HepG2 (cell line): ENCODE results near the gene SMURF1. TPM values are rescaled to one million over a fixed set of nuclear protein-coding genes. Genes with fewer than 3 reads are reported as not detected.
"Not testable (repeated sequence)": the region's sequence is repeated elsewhere in the genome, so short reads cannot be mapped to it uniquely, and the experiment has no call there.

Experiments
- ATAC-seq: fragments of 200-7000 bp; cut with Tn5 transposase; 3 replicates; pipeline ENCODE4 v1.9.1; 2020; ENCODE audit warnings: mild to moderate bottlenecking, moderate library complexity
- BruUV-seq: library from RNA; stranded (reverse); fragments of 400-500 nt; replicated peaks from 2 replicates; lab custom pipeline; 2021; lab: Mats Ljungman, UMichigan
- CTCF ChIA-PET: fragments of 300-600 bp; formaldehyde crosslinking; extraction: SDS; loops from one replicate; lab custom pipeline; 2021; ENCODE audit warnings: low total read pairs, inconsistent platforms, low intra/inter-chr PET ratio; lab: Yijun Ruan, JAX
- POLR2A ChIA-PET: fragments of 350-600 bp; sonication (Branson Sonifier 250); formaldehyde crosslinking; loops from one replicate; lab custom pipeline; 2020; ENCODE audit warnings: antibody characterized with exemption, inconsistent platforms; lab: Yijun Ruan, JAX
- DNase-seq: peaks from one replicate; pipeline ENCODE4 v3.0.0-alpha.2; 2015; ENCODE audit warnings: low spot score
- FAIRE-seq: peaks from 3 replicates; lab custom pipeline; 2011; peaks lifted over from hg19 to GRCh38; lab: Jason Lieb, UNC
- H2AFZ ChIP-seq: one replicate; pipeline ENCODE4 v1.6.1; 2011; ENCODE audit warnings: low read length, inconsistent platforms
- H3K27ac ChIP-seq: fragments of 300-600 bp; 3 replicates; pipeline ENCODE4 v1.8.0; 2011; ENCODE audit warnings: mixed run types, mild to moderate bottlenecking, mixed read lengths, low read length, inconsistent platforms; ENCODE audit not compliant: insufficient read depth; ENCODE audit errors: extremely low read length
- H3K27me3 ChIP-seq, 2 experiments: fragments of 200-600 bp in 1 of 2; 2 replicates in 1 of 2; 3 replicates in 1 of 2; pipeline versions ENCODE4 v1.6.0 to v1.8.0; 2011; ENCODE audit warnings: low read length in 2 of 2, mild to moderate bottlenecking in 2 of 2, moderate library complexity in 2 of 2, inconsistent platforms in 1 of 2; ENCODE audit not compliant: insufficient read depth in 2 of 2, control insufficient read depth in 1 of 2
- H3K36me3 ChIP-seq, 2 experiments: fragments of 200-600 bp in 1 of 2; replicated peaks in 1 of 2; 2 replicates in 1 of 2; 3 replicates in 1 of 2; pipeline versions ENCODE4 v1.5.1 to v1.8.0; 2011; ENCODE audit warnings: low read length in 2 of 2, inconsistent platforms in 1 of 2; ENCODE audit not compliant: insufficient read depth in 2 of 2, control insufficient read depth in 1 of 2
- H3K4me1 ChIP-seq: 2 replicates; pipeline ENCODE4 v1.5.1; 2012; ENCODE audit warnings: low read length, inconsistent platforms; ENCODE audit not compliant: insufficient read depth
- H3K4me2 ChIP-seq: 2 replicates; pipeline ENCODE4 v1.6.0; 2011; ENCODE audit warnings: low read depth, low read length, inconsistent platforms
- H3K4me3 ChIP-seq, 3 experiments: fragments of 200-600 bp in 1 of 3; sonication (generic), shearing (Covaris generic) in 1 of 3; replicated peaks in 1 of 3; 2 replicates each; pipeline ENCODE4 v1.5.1; 2011 to 2016; ENCODE audit warnings: low read length in 3 of 3, inconsistent platforms in 2 of 3, low read depth in 2 of 3, mild to moderate bottlenecking in 2 of 3, control low read depth in 1 of 3, mixed read lengths in 1 of 3; ENCODE audit not compliant: insufficient read depth in 1 of 3
- H3K79me2 ChIP-seq: one replicate; pipeline ENCODE4 v1.6.1; 2011; ENCODE audit warnings: low read length, inconsistent platforms; ENCODE audit not compliant: insufficient read depth
- H3K9ac ChIP-seq: 2 replicates; pipeline ENCODE4 v1.6.0; 2011; ENCODE audit warnings: mild to moderate bottlenecking, low read depth, low read length, inconsistent platforms; ENCODE audit not compliant: insufficient read depth
- H3K9me3 ChIP-seq: 2 replicates; pipeline ENCODE4 v1.5.1; 2012; ENCODE audit warnings: mild to moderate bottlenecking, low read length
- H4K20me1 ChIP-seq: 2 replicates; pipeline ENCODE4 v1.6.0; 2011; ENCODE audit warnings: inconsistent platforms, mild to moderate bottlenecking, low read length, moderate library complexity; ENCODE audit not compliant: insufficient read depth
- ETV5 ChIP-seq: IDR thresholded peaks from 2 replicates; pipeline ENCODE4 v1.6.1; 2018; ENCODE audit warnings: missing biosample characterization, missing genetic modification reagents, inconsistent platforms, borderline replicate concordance
- SOX13 ChIP-seq, 3 experiments: fragments of 450-650 bp in 1 of 3; sonication (generic) in 1 of 3; formaldehyde crosslinking in 1 of 3; IDR thresholded peaks in 2 of 3; conservative IDR thresholded peaks in 1 of 3; 2 replicates each; pipeline versions ENCODE4 v1.5.0 to v1.6.1; 2016 to 2020; ENCODE audit warnings: antibody characterized with exemption in 1 of 3, mild to moderate bottlenecking in 1 of 3, missing compliant biosample characterization in 1 of 3, missing genetic modification reagents in 1 of 3, moderate library complexity in 1 of 3
- ZNF121 ChIP-seq: sonication (generic); formaldehyde crosslinking; IDR thresholded peaks from 2 replicates; pipeline ENCODE4 v1.5.0; 2020; ENCODE audit warnings: mild to moderate bottlenecking, missing genetic modification reagents
- WGBS: methylation state at CpG from one replicate; pipeline ENCODE4 v1.1.6; 2017; ENCODE audit warnings: low lambda C conversion rate; 5-methylcytosine and 5-hydroxymethylcytosine counted together
- in situ Hi-C: cut with HindIII; loops from 2 replicates; pipeline ENCODE4 v1.10.0; 2017; ENCODE audit warnings: low pct_unique_long_range_greater_than_20kb; ENCODE audit not compliant: extremely low pct_ligation_motif_present
- intact Hi-C: fragments of 100-400 bp; cut with micrococcal nuclease; formaldehyde crosslinking; loops from one replicate; pipeline ENCODE4 v1.10.0; 2022; ENCODE audit not compliant: unreplicated experiment
- polyA plus RNA-seq, 8 experiments: library from polyadenylated mRNA; depleted of rRNA in 3 of 8; stranded (reverse) in 7 of 8; unstranded in 1 of 8; fragments of >200 nt; fragmentation: Illumina TruSeq in 4 of 8; extraction: Trizol in 4 of 8; gene quantifications; 2 replicates each; pipeline versions ENCODE4 v1.2.1 to v1.2.3, GENCODE V29; 2011 to 2016; ENCODE audit warnings: low read depth in 4 of 8, missing spikeins in 1 of 8, mixed read lengths in 1 of 8; ENCODE audit not compliant: insufficient read depth in 1 of 8
- total RNA-seq, 5 experiments: library from RNA; depleted of rRNA; stranded (reverse); fragments of >200 nt; fragmentation: Illumina TruSeq; extraction: Trizol; gene quantifications; 2 replicates each; pipeline ENCODE4 v1.2.3, GENCODE V29; 2016; ENCODE audit warnings: low read depth in 1 of 5
- TF ChIP-seq, protein P1 (sequence below), 2 experiments: sonication (generic) in 1 of 2; formaldehyde crosslinking in 1 of 2; IDR thresholded peaks; 2 replicates each; pipeline versions ENCODE4 v1.6.1 to v1.9.0; 2014 to 2022; ENCODE audit warnings: antibody characterized with exemption in 1 of 2, borderline replicate concordance in 1 of 2, inconsistent platforms in 1 of 2, low read depth in 1 of 2, missing genetic modification reagents in 1 of 2

The SMURF1 gene
- total and polyA plus RNA-seq, 2 of the 13 experiments (the other 11 are each of a cell fraction or from before 2014, with no cell fraction given), result 8.3 to 11.1 TPM

DNA sequence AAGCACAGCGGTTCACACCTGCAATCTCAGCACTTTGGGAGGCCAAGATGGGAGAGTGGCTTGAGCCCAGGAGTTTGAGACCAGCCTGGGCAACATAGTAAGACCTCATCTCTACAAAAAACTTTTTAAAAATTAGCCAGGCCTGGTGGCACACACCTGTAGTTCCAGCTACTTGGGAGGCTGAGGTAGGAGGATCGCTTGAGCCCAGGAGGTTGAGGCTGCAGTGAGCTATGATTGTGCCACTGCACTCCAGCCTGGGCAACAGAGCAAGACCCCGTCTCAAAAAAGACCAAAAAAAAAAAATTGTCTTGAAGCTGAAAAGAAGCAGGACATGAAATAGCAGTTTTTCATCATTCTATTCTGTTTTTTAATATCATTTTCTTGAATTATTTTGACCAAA is 99.0 kb downstream of the SMURF1 start:
- H3K27ac ChIP-seq, H4K20me1 ChIP-seq, POLR2A ChIA-PET, H3K9me3 ChIP-seq, BruUV-seq, H2AFZ ChIP-seq, H3K4me2 ChIP-seq, ATAC-seq, FAIRE-seq, CTCF ChIA-PET, H3K27me3 ChIP-seq, H3K79me2 ChIP-seq, H3K4me3 ChIP-seq, DNase-seq, H3K9ac ChIP-seq: not testable (repeated sequence)
- Histone ChIP-seq H3K36me3 (peaks cover 13 to 61% of the 10 kb centered on the region in 2 experiments), H3K4me1 (peaks cover 26% of the 10 kb centered on the region)
- 91% methylated on average over 3 of the region's 3 CpGs for WGBS
- in situ Hi-C loops, result loop anchor here (5.0 kb wide), 3 partner anchors 97 to 267 kb away; partner anchors contain the start of gene SMURF1
- intact Hi-C loops, result loop anchor here (5.0 kb wide), 2 partner anchors 97 to 167 kb away; partner anchors contain the start of gene SMURF1
- peak; percentile 69; the same call in 1 of the 2 replicates for TF ChIP-seq ZNF121

DNA sequence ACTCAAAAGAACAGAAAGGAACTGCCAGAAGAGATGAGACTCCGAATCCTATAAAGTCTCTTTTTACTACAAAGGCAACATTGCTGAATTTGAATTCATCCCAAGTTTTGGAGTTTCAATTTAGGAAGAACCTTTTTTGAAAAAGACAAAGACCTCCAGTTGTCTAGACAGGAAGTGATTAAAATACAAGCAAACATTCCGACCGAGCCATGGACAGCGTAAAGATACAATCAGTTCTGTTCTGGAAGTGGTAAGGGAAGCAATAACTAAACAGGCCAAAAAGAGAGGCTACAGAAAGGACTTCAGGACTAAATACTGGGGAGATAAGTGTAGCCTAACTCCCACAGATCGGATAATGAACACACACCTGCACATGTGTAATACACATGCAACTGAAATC is 101.0 kb downstream of the SMURF1 start:
- H3K4me3 ChIP-seq, result no peak overlapping the region
- no peaks in the 10 kb centered on the region for H3K27me3 ChIP-seq
- H3K4me2 ChIP-seq, result no peak overlapping the region
- H3K27ac ChIP-seq, result no peak overlapping the region
- POLR2A ChIA-PET, result no interaction called here
- H3K9me3 ChIP-seq, result no peaks in the 10 kb centered on the region
- FAIRE-seq, result no peak
- H3K79me2 ChIP-seq, result no peaks in the 10 kb centered on the region
- peaks cover 26% of the 10 kb centered on the region for H3K4me1 ChIP-seq
- DNase-seq, result peak; percentile 43
- peaks cover 13 to 61% of the 10 kb centered on the region in 2 experiments for H3K36me3 ChIP-seq
- TF ChIP-seq, protein P1, sequence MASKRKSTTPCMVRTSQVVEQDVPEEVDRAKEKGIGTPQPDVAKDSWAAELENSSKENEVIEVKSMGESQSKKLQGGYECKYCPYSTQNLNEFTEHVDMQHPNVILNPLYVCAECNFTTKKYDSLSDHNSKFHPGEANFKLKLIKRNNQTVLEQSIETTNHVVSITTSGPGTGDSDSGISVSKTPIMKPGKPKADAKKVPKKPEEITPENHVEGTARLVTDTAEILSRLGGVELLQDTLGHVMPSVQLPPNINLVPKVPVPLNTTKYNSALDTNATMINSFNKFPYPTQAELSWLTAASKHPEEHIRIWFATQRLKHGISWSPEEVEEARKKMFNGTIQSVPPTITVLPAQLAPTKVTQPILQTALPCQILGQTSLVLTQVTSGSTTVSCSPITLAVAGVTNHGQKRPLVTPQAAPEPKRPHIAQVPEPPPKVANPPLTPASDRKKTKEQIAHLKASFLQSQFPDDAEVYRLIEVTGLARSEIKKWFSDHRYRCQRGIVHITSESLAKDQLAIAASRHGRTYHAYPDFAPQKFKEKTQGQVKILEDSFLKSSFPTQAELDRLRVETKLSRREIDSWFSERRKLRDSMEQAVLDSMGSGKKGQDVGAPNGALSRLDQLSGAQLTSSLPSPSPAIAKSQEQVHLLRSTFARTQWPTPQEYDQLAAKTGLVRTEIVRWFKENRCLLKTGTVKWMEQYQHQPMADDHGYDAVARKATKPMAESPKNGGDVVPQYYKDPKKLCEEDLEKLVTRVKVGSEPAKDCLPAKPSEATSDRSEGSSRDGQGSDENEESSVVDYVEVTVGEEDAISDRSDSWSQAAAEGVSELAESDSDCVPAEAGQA (IDR thresholded peaks at IDR 0.05; ENCODE audit: low read depth), result no peak
- TF ChIP-seq, protein P1 (CRISPR knock-in tag; IDR thresholded peaks at IDR 0.05; ENCODE audit: borderline replicate concordance), result no peak
- TF ChIP-seq ETV5, result peak; percentile 51; the same call in 1 of the 2 replicates
- TF ChIP-seq SOX13 (IDR thresholded peaks at IDR 0.05), result no peak
- TF ChIP-seq SOX13 (CRISPR knock-in tag; conservative IDR thresholded peaks at IDR 0.05 in 1 of 2, IDR thresholded peaks at IDR 0.05 in 1 of 2), result peak in 1 of 2 experiments; percentile 22; a peak in 1 of 4 replicates
- no peak for ATAC-seq
- intact Hi-C loops (loop anchor here (5.0 kb wide), 2 partner anchors 99 to 169 kb away; partner anchors contain the start of gene SMURF1), in situ Hi-C loops (loop anchor here (5.0 kb wide), 3 partner anchors 99 to 269 kb away; partner anchors contain the start of gene SMURF1)
- WGBS, result 65% methylated on average over 5 of the region's 5 CpGs
- H2AFZ ChIP-seq, result no peak overlapping the region
- H3K9ac ChIP-seq, result no peak overlapping the region
- BruUV-seq, result no TSS peak
- CTCF ChIA-PET, result no interaction called here
- H4K20me1 ChIP-seq, result no peaks in the 10 kb centered on the region
